Gastroesophageal sphincter (tissue), 4 donors: ENCODE measurements around the gene WASF3. TPM values are rescaled to one million over a fixed set of nuclear protein-coding genes. Genes with fewer than 3 reads are reported as not detected.

ENCODE experiments used
- ATAC-seq: fragments of 150-250 bp; one replicate; pipeline ENCODE4 v1.9.1; 2016; ENCODE audit warnings: mild to moderate bottlenecking, moderate library complexity
- H3K27ac ChIP-seq, 4 donors: fragments of 200-600 bp; sonication (generic) in 3 of 4; 1 replicate in 3 of 4; 2 replicates in 1 of 4; pipeline ENCODE4 v1.5.1; 2016 to 2019
- H3K27me3 ChIP-seq: fragments of 200-600 bp; sonication (generic); one replicate; pipeline ENCODE4 v1.5.1; 2019
- H3K36me3 ChIP-seq, 2 donors: fragments of 200-600 bp; sonication (generic); one replicate each; pipeline ENCODE4 v1.5.1; 2019; ENCODE audit warnings: control low read depth in 1 of 2
- H3K4me1 ChIP-seq, 3 donors: fragments of 200-600 bp; sonication (generic); 1 replicate in 2 of 3; 2 replicates in 1 of 3; pipeline ENCODE4 v1.5.1; 2016 to 2019; ENCODE audit warnings: control low read depth in 2 of 3
- H3K4me3 ChIP-seq, 2 donors: fragments of 200-600 bp; sonication (generic); one replicate each; pipeline ENCODE4 v1.5.1; 2019; ENCODE audit warnings: mild to moderate bottlenecking in 1 of 2, moderate library complexity in 1 of 2
- H3K9me3 ChIP-seq, 3 donors: fragments of 200-600 bp; sonication (generic); one replicate each; pipeline ENCODE4 v1.5.1; 2017 to 2019; ENCODE audit warnings: control low read depth in 2 of 3
- CTCF ChIP-seq, 4 experiments: fragments of 200-600 bp in 2 of 4; fragments of 450-650 bp in 2 of 4; sonication (generic) in 1 of 4; IDR thresholded peaks; one replicate each; pipeline ENCODE4 v1.5.1; 2017 to 2019; ENCODE audit warnings: antibody characterized with exemption in 4 of 4, mild to moderate bottlenecking in 2 of 4, moderate library complexity in 2 of 4
- EP300 ChIP-seq: sonication (generic); formaldehyde crosslinking; IDR thresholded peaks from one replicate; pipeline ENCODE4 v1.6.1; 2017; ENCODE audit warnings: antibody characterized with exemption, mild to moderate bottlenecking
- POLR2A ChIP-seq, 2 donors: fragments of 450-650 bp; IDR thresholded peaks; one replicate each; pipeline ENCODE4 v1.6.1; 2017; ENCODE audit warnings: antibody characterized with exemption in 2 of 2, mild to moderate bottlenecking in 2 of 2, moderate library complexity in 1 of 2
- POLR2AphosphoS5 ChIP-seq: sonication (generic); formaldehyde crosslinking; IDR thresholded peaks from one replicate; pipeline ENCODE4 v1.6.1; 2017; ENCODE audit warnings: antibody characterized with exemption
- WGBS, 2 donors: methylation state at CpG; one replicate each; pipeline ENCODE4 v1.1.5; 2018; ENCODE audit warnings: low coverage in 1 of 2; 5-methylcytosine and 5-hydroxymethylcytosine counted together
- total RNA-seq, 4 donors: library from RNA; depleted of rRNA; stranded (reverse); fragments of >200 nt; gene quantifications; one replicate each; pipeline ENCODE4 v1.1.0, GENCODE V29; 2016

Gene WASF3
- total RNA-seq, 4 donors from 2014 or later, result 13.7 to 19.0 (median 18.7) TPM

GRCh38 chr13:26584713-26585112 lies 27.2 kb downstream of the WASF3 start:
- H3K27me3 ChIP-seq, result no peaks in the 10 kb centered on the region
- no peak for ATAC-seq
- H3K27ac ChIP-seq, result no peak overlapping the region
- H3K9me3 ChIP-seq, result no peaks in the 10 kb centered on the region
- TF ChIP-seq POLR2A (IDR thresholded peaks at IDR 0.05) (no peak), CTCF (IDR thresholded peaks at IDR 0.05) (no peak), EP300 (no peak), POLR2AphosphoS5 (no peak)
- no peak overlapping the region for H3K4me3 ChIP-seq
- 67 to 76% methylated on average over 2 of the region's 2 CpGs for WGBS, 2 donors
- H3K4me1 ChIP-seq, result peaks cover 0 to 7% (median 0%) of the 10 kb centered on the region in 3 donors
- H3K36me3 ChIP-seq, result no peaks in the 10 kb centered on the region

GRCh38 chr13:26585136-26585535 lies 27.7 kb downstream of the WASF3 start:
- no peak overlapping the region for H3K4me3 ChIP-seq
- H3K9me3 ChIP-seq, result no peaks in the 10 kb centered on the region
- peaks cover 0 to 10% (median 0%) of the 10 kb centered on the region in 3 donors for H3K4me1 ChIP-seq
- WGBS, 2 donors, result 74 to 93% methylated on average over 1 of the region's 1 CpG
- no peak overlapping the region for H3K27ac ChIP-seq
- ATAC-seq, result no peak
- no peaks in the 10 kb centered on the region for H3K27me3 ChIP-seq
- TF ChIP-seq POLR2A (IDR thresholded peaks at IDR 0.05) (no peak), CTCF (IDR thresholded peaks at IDR 0.05) (no peak), EP300 (no peak), POLR2AphosphoS5 (no peak)
- no peaks in the 10 kb centered on the region for H3K36me3 ChIP-seq

- TF ChIP-seq EP300, result no peak
- no peak for TF ChIP-seq POLR2AphosphoS5
- TF ChIP-seq CTCF (IDR thresholded peaks at IDR 0.05), result no peak
- TF ChIP-seq POLR2A (IDR thresholded peaks at IDR 0.05), result no peak
- no peaks in the 10 kb centered on the region for H3K9me3 ChIP-seq
- no peaks in the 10 kb centered on the region for H3K36me3 ChIP-seq
Measured at GRCh38 chr13:26587251-26587650, 29.8 kb downstream of the WASF3 start.

GRCh38 chr13:26589226-26589625 lies 31.7 kb downstream of the WASF3 start:
- H3K27ac ChIP-seq, result no peak overlapping the region
- no peaks in the 10 kb centered on the region for H3K27me3 ChIP-seq
- no peak overlapping the region for H3K4me3 ChIP-seq
- no peaks in the 10 kb centered on the region for H3K36me3 ChIP-seq
- no peak for ATAC-seq
- no peaks in the 10 kb centered on the region for H3K9me3 ChIP-seq
- WGBS, 2 donors, result 83 to 92% methylated on average over 1 of the region's 1 CpG
- H3K4me1 ChIP-seq, result peaks cover 0 to 10% (median 0%) of the 10 kb centered on the region in 3 donors
- no peak for TF ChIP-seq EP300
- TF ChIP-seq POLR2AphosphoS5, result no peak
- no peak for TF ChIP-seq POLR2A (IDR thresholded peaks at IDR 0.05)
- TF ChIP-seq CTCF (IDR thresholded peaks at IDR 0.05), result no peak

More at GRCh38 chr13:26587251-26587650, 29.8 kb downstream of the WASF3 start:
- Histone ChIP-seq H3K4me1 (peaks cover 0 to 10% (median 0%) of the 10 kb centered on the region in 3 donors), H3K4me3 (no peak overlapping the region), H3K27ac (no peak overlapping the region), H3K27me3 (no peaks in the 10 kb centered on the region)
- ATAC-seq, result no peak

- no peak for TF ChIP-seq POLR2AphosphoS5
- no peak for TF ChIP-seq CTCF (IDR thresholded peaks at IDR 0.05)
- no peak for TF ChIP-seq POLR2A (IDR thresholded peaks at IDR 0.05)
- no peak for TF ChIP-seq EP300
- Histone ChIP-seq H3K27ac (no peak overlapping the region), H3K27me3 (no peaks in the 10 kb centered on the region), H3K4me1 (peaks cover 0 to 10% (median 0%) of the 10 kb centered on the region in 3 donors), H3K9me3 (no peaks in the 10 kb centered on the region), H3K4me3 (no peak overlapping the region), H3K36me3 (no peaks in the 10 kb centered on the region)
- no peak for ATAC-seq
- WGBS, 2 donors, result 50 to 55% methylated on average over 1 of the region's 1 CpG
Measured at GRCh38 chr13:26589754-26590153, 32.3 kb downstream of the WASF3 start.
